Colonic mucosa (tissue), 4 donors: ENCODE measurements around the gene NSD1. TPM values are rescaled to one million over a fixed set of nuclear protein-coding genes. Genes with fewer than 3 reads are reported as not detected.
A peak's percentile ranks its signal among the peaks of the same experiment; 100 is the strongest.

Experiments used
- DNase-seq: peaks from one replicate; pipeline ENCODE4 v3.0.0-alpha.2; 2020
- H3K27ac ChIP-seq: fragments of 200-600 bp; one replicate; pipeline ENCODE4 v1.8.0; 2021
- H3K27me3 ChIP-seq: fragments of 200-600 bp; one replicate; pipeline ENCODE4 v1.8.0; 2021
- H3K36me3 ChIP-seq: fragments of 200-600 bp; one replicate; pipeline ENCODE4 v1.8.0; 2021
- H3K4me1 ChIP-seq: fragments of 200-600 bp; one replicate; pipeline ENCODE4 v1.8.0; 2021; ENCODE audit warnings: mild to moderate bottlenecking
- H3K4me3 ChIP-seq: fragments of 200-600 bp; one replicate; pipeline ENCODE4 v1.8.0; 2021
- H3K9ac ChIP-seq, 2 donors: one replicate each; pipeline ENCODE4 v1.7.0; 2013; ENCODE audit warnings: control low read depth in 2 of 2, low read depth in 2 of 2, low read length in 2 of 2
- H3K9me3 ChIP-seq: fragments of 200-600 bp; one replicate; pipeline ENCODE4 v1.8.0; 2021
- CTCF ChIP-seq: fragments of 200-600 bp; IDR thresholded peaks from one replicate; pipeline ENCODE4 v1.8.0; 2022; ENCODE audit warnings: antibody characterized with exemption, mild to moderate bottlenecking
- intact Hi-C: fragments of 100-400 bp; cut with DNase I; formaldehyde crosslinking; loops from one replicate; pipeline ENCODE4 v1.14.1; 2022
- total RNA-seq, 2 donors: library from RNA; stranded (reverse); fragmentation: NEBNext Ultra II Directional in 1 of 2; extraction: Animal tissue kit (Norgen Biotek cat#: 25700) in 1 of 2; gene quantifications; one replicate each; pipeline ENCODE4 v1.2.1, GENCODE V29; 2021
- donor health status: healthy.
- donor health status: DM: no; HTN: no; CAD: no.
- donor health status: DM: no; HTN: no; CAD: no.

The NSD1 gene
- total RNA-seq, 2 donors from 2014 or later, result 53.0 to 77.9 TPM

GRCh38 chr5:177313561-177314259, 180.1 kb downstream of the NSD1 start:
- no peak overlapping the region for H3K9ac ChIP-seq
- no peak for DNase-seq
- intact Hi-C loops, result loop anchor here (5.0 to 10.0 kb wide), 2 partner anchors 189 to 199 kb away; no protein-coding TSS in a partner anchor
- no peaks in the 10 kb centered on the region for H3K9me3 ChIP-seq
- H3K4me3 ChIP-seq, result no peak overlapping the region
- H3K27me3 ChIP-seq, result no peaks in the 10 kb centered on the region
- peaks cover 32% of the 10 kb centered on the region for H3K4me1 ChIP-seq
- H3K36me3 ChIP-seq, result no peaks in the 10 kb centered on the region
- no peak for TF ChIP-seq CTCF
- no peak overlapping the region for H3K27ac ChIP-seq

DNA sequence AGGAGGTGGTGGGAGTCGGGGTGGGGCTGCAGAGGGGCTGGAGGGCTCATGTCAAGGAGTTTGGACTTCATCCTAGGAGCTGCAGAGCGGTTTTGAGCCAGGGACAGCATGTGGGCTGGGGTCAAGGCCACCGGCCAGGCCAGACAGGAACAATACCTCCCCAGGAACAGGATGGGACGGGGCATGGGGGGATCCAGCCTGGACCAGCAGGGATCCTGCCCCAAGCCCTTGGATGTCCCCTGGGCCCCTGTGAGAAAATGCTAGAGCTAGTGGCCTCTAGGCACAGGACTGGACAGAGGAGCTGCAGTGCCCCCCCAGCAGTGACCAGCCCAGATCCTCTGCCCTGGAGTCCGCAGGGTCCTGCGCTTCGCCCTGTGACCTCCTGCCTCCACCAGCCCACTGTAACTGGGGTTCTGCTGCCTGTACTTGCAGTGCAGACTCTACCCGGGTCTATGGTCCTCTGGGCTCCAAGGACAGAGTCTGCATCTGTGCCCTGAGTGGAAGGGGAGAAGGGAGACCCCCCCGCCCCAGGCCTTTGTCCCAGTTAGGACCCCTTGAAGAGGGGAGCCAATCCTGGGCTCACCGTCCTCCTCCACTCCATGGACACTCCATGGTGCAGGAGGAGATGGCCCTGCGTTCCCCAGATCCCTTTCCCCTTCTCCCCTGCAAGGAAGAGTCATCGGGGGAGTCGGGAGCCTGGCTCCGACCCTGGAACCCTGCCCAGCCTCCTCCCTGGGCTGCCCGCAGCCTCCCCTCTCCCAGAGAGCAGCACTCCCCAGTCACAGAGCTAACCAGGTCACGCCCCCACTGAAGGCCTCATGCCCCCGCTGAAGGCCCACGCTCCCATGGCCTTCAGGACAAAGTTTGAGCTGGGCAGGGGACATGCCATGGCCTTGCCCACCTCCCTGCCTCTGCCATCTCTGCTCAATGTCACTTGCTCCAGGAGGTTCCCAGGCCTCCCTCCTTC, 181.1 kb downstream of the NSD1 start:
- Histone ChIP-seq H3K4me3 (no peak overlapping the region), H3K4me1 (peaks cover 29% of the 10 kb centered on the region), H3K27ac (no peak overlapping the region), H3K27me3 (no peaks in the 10 kb centered on the region), H3K36me3 (no peaks in the 10 kb centered on the region), H3K9me3 (no peaks in the 10 kb centered on the region), H3K9ac (no peak overlapping the region)
- intact Hi-C loops, result loop anchor here (5.0 to 10.0 kb wide), 3 partner anchors 138 to 200 kb away; no protein-coding TSS in a partner anchor
- no peak for DNase-seq
- no peak for TF ChIP-seq CTCF

GRCh38 chr5:177315411-177315810, 181.8 kb downstream of the NSD1 start:
- no peaks in the 10 kb centered on the region for H3K9me3 ChIP-seq
- H3K9ac ChIP-seq, result no peak overlapping the region
- DNase-seq, result no peak
- H3K4me3 ChIP-seq, result no peak overlapping the region
- intact Hi-C loops, result loop anchor here (5.0 to 10.0 kb wide), 2 partner anchors 137 to 201 kb away; no protein-coding TSS in a partner anchor
- no peak for TF ChIP-seq CTCF
- no peak overlapping the region for H3K27ac ChIP-seq
- peaks cover 21% of the 10 kb centered on the region for H3K4me1 ChIP-seq
- no peaks in the 10 kb centered on the region for H3K36me3 ChIP-seq
- H3K27me3 ChIP-seq, result no peaks in the 10 kb centered on the region

GRCh38 chr5:177316005-177316404, 182.4 kb downstream of the NSD1 start:
- H3K27ac ChIP-seq, result no peak overlapping the region
- no peak overlapping the region for H3K9ac ChIP-seq
- H3K27me3 ChIP-seq, result no peaks in the 10 kb centered on the region
- TF ChIP-seq CTCF, result no peak
- intact Hi-C loops, result loop anchor here (5.0 to 10.0 kb wide), 2 partner anchors 136 to 201 kb away; no protein-coding TSS in a partner anchor
- H3K36me3 ChIP-seq, result no peaks in the 10 kb centered on the region
- no peak overlapping the region for H3K4me3 ChIP-seq
- H3K4me1 ChIP-seq, result peaks cover 15% of the 10 kb centered on the region
- DNase-seq, result no peak
- no peaks in the 10 kb centered on the region for H3K9me3 ChIP-seq

DNA sequence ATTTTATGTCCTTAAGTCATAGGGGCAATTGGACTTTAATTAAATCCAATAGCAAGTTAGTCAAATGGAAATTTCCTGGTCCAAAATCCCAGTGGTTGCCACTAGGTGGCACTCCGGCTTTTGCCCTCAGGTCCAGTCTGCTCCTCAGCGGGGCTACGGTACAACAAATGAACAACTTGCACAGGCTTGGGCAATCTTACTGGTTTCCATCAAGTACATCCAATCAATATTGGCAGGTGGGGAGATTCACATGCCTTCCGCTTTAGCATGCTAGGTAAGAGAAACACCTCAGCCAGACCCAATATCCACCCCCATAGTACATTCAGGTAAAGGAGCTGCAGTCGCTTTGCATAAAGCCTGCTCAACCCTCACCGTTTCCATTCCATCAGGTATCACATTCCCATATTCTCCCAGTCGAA, 184.4 kb downstream of the NSD1 start:
- peaks cover under 1% of the 10 kb centered on the region for H3K4me1 ChIP-seq
- no peak overlapping the region for H3K4me3 ChIP-seq
- no peaks in the 10 kb centered on the region for H3K36me3 ChIP-seq
- no peaks in the 10 kb centered on the region for H3K9me3 ChIP-seq
- peak; percentile 78 for TF ChIP-seq CTCF
- intact Hi-C loops, result loop anchor here (5.0 to 10.0 kb wide), 2 partner anchors 134 to 203 kb away; no protein-coding TSS in a partner anchor
- no peaks in the 10 kb centered on the region for H3K27me3 ChIP-seq
- no peak overlapping the region for H3K27ac ChIP-seq
- DNase-seq, result peak; percentile 84
- H3K9ac ChIP-seq, result no peak overlapping the region
